Measurements from ENCODE around the gene SLC8A2. TPM values are rescaled to one million over a fixed set of nuclear protein-coding genes. Genes with fewer than 3 reads are reported as not detected.
"Not testable (repeated sequence)": the region's sequence is repeated elsewhere in the genome, so short reads cannot be mapped to it uniquely, and the experiment has no call there.

The SLC8A2 gene
- total and polyA plus RNA-seq, 2 of the 8 experiments (the other 6 are each of a cell fraction or from before 2014, with no cell fraction given) = 7.3 to 12.4 TPM

GRCh38 chr19:47388721-47389120 is 83.0 kb downstream of the SLC8A2 start:
- H3K79me1 ChIP-seq (ENCODE audit: low read depth, low read length); H2AFZ ChIP-seq (ENCODE audit: low read length); H4K91ac ChIP-seq (replicated peaks; ENCODE audit: insufficient read length, low read length); H4K20me1 ChIP-seq (replicated peaks in 1 of 2; ENCODE audit: control insufficient read depth in 1 of 2, insufficient read depth in 2 of 2, low read length in 2 of 2); H3K23ac ChIP-seq (ENCODE audit: insufficient read length); H3K23me2 ChIP-seq (ENCODE audit: low read depth, low read length); FAIRE-seq; H2BK15ac ChIP-seq (ENCODE audit: low read length); H2BK5ac ChIP-seq (ENCODE audit: low read depth, low read length); H2BK120ac ChIP-seq (replicated peaks; ENCODE audit: low read depth, low read length); H3K9me3 ChIP-seq (ENCODE audit: insufficient read depth in 2 of 2, low read depth in 1 of 2, low read length in 1 of 2); H3K56ac ChIP-seq (replicated peaks; ENCODE audit: insufficient read length, low read depth, low read length); H3K79me2 ChIP-seq (ENCODE audit: control insufficient read depth in 1 of 2, insufficient read depth in 2 of 2, low read length in 2 of 2); H3K18ac ChIP-seq (ENCODE audit: extremely low read depth, low read length); H3K36me3 ChIP-seq (ENCODE audit: control insufficient read depth in 2 of 4, insufficient read depth in 4 of 4, low read length in 3 of 4); H2BK20ac ChIP-seq (ENCODE audit: low read length); H2AK5ac ChIP-seq (ENCODE audit: low read depth, low read length); H3K27ac ChIP-seq (ENCODE audit: low read depth, low read length); H3K14ac ChIP-seq (ENCODE audit: insufficient read length); H4K5ac ChIP-seq (ENCODE audit: insufficient read length, low read depth, low read length); H3K9ac ChIP-seq (replicated peaks in 1 of 4; ENCODE audit: extremely low read depth in 1 of 4, low read depth in 3 of 4, low read length in 3 of 4); DNase-seq (ENCODE audit: low read depth in 1 of 2, low spot score in 2 of 2); H4K8ac ChIP-seq (ENCODE audit: extremely low read depth, insufficient read depth, low read length); H2BK12ac ChIP-seq (ENCODE audit: low read depth, low read length); H3K4me2 ChIP-seq (ENCODE audit: insufficient read depth in 1 of 2, low read depth in 2 of 2, low read length in 2 of 2); H3K27me3 ChIP-seq (replicated peaks in 1 of 4; ENCODE audit: control insufficient read depth in 3 of 4, extremely low read depth in 1 of 4, insufficient read depth in 3 of 4, low read length in 3 of 4); H3K4ac ChIP-seq (replicated peaks; ENCODE audit: insufficient read length, low read depth, low read length); H3K4me1 ChIP-seq (replicated peaks in 1 of 4; ENCODE audit: control insufficient read depth in 3 of 4, insufficient read depth in 4 of 4, low read length in 3 of 4); H3K4me3 ChIP-seq (ENCODE audit: extremely low read depth in 1 of 4, insufficient read depth in 2 of 4, low read depth in 3 of 4, low read length in 4 of 4): not testable (repeated sequence)
- 98% methylated on average over 5 of the region's 5 CpGs; no CpG with 5 or more reads in 1 of the 2 experiments for WGBS, 2 experiments (ENCODE audit: extremely low coverage in 1 of 2, insufficient coverage in 1 of 2, insufficient read length in 1 of 2, insufficient replicate concordance in 2 of 2, low coverage in 1 of 2, low lambda C conversion rate in 2 of 2, missing lambda C conversion rate in 1 of 2)
- ChIA-PET POLR2A (ENCODE audit: partially characterized antibody) (interaction anchor here (0.7 to 1.4 kb wide), 4 partner anchors 12 to 24 kb away, joined by 3 to 6 read pairs (median 3); no protein-coding TSS in a partner anchor), CTCF (ENCODE audit: partially characterized antibody) (interaction anchor here (0.6 to 4.1 kb wide), 6 partner anchors 12 to 41 kb away, joined by 3 to 32 read pairs (median 4); partner anchors contain the start of gene DHX34)

- H3K23ac ChIP-seq (ENCODE audit: insufficient read length); H3K27me3 ChIP-seq (replicated peaks in 1 of 4; ENCODE audit: control insufficient read depth in 3 of 4, extremely low read depth in 1 of 4, insufficient read depth in 3 of 4, low read length in 3 of 4); H4K91ac ChIP-seq (replicated peaks; ENCODE audit: insufficient read length, low read length); CTCF ChIA-PET (ENCODE audit: partially characterized antibody); H2BK20ac ChIP-seq (ENCODE audit: low read length); DNase-seq (ENCODE audit: low read depth in 1 of 2, low spot score in 2 of 2); H2BK12ac ChIP-seq (ENCODE audit: low read depth, low read length); H3K4ac ChIP-seq (replicated peaks; ENCODE audit: insufficient read length, low read depth, low read length); H4K5ac ChIP-seq (ENCODE audit: insufficient read length, low read depth, low read length); H4K8ac ChIP-seq (ENCODE audit: extremely low read depth, insufficient read depth, low read length); H3K79me1 ChIP-seq (ENCODE audit: low read depth, low read length); H2BK5ac ChIP-seq (ENCODE audit: low read depth, low read length); FAIRE-seq; H3K56ac ChIP-seq (replicated peaks; ENCODE audit: insufficient read length, low read depth, low read length); H4K20me1 ChIP-seq (replicated peaks in 1 of 2; ENCODE audit: control insufficient read depth in 1 of 2, insufficient read depth in 2 of 2, low read length in 2 of 2); H3K23me2 ChIP-seq (ENCODE audit: low read depth, low read length); H2AK5ac ChIP-seq (ENCODE audit: low read depth, low read length); H3K4me3 ChIP-seq (ENCODE audit: extremely low read depth in 1 of 4, insufficient read depth in 2 of 4, low read depth in 3 of 4, low read length in 4 of 4); H3K36me3 ChIP-seq (ENCODE audit: control insufficient read depth in 2 of 4, insufficient read depth in 4 of 4, low read length in 3 of 4); H3K9ac ChIP-seq (replicated peaks in 1 of 4; ENCODE audit: extremely low read depth in 1 of 4, low read depth in 3 of 4, low read length in 3 of 4); H3K79me2 ChIP-seq (ENCODE audit: control insufficient read depth in 1 of 2, insufficient read depth in 2 of 2, low read length in 2 of 2); H3K18ac ChIP-seq (ENCODE audit: extremely low read depth, low read length); H3K27ac ChIP-seq (ENCODE audit: low read depth, low read length); H2AFZ ChIP-seq (ENCODE audit: low read length); H2BK15ac ChIP-seq (ENCODE audit: low read length); H3K9me3 ChIP-seq (ENCODE audit: insufficient read depth in 2 of 2, low read depth in 1 of 2, low read length in 1 of 2); H3K4me2 ChIP-seq (ENCODE audit: insufficient read depth in 1 of 2, low read depth in 2 of 2, low read length in 2 of 2); H3K4me1 ChIP-seq (replicated peaks in 1 of 4; ENCODE audit: control insufficient read depth in 3 of 4, insufficient read depth in 4 of 4, low read length in 3 of 4); H2BK120ac ChIP-seq (replicated peaks; ENCODE audit: low read depth, low read length); H3K14ac ChIP-seq (ENCODE audit: insufficient read length): not testable (repeated sequence)
- POLR2A ChIA-PET (ENCODE audit: partially characterized antibody) = interaction anchor here (0.6 to 1.3 kb wide), 2 partner anchors 13 to 95 kb away, joined by 3 to 5 read pairs; no protein-coding TSS in a partner anchor
- 96% methylated on average over 3 of the region's 3 CpGs; no CpG with 5 or more reads in 1 of the 2 experiments for WGBS, 2 experiments (ENCODE audit: extremely low coverage in 1 of 2, insufficient coverage in 1 of 2, insufficient read length in 1 of 2, insufficient replicate concordance in 2 of 2, low coverage in 1 of 2, low lambda C conversion rate in 2 of 2, missing lambda C conversion rate in 1 of 2)
Measured at GRCh38 chr19:47387623-47388022, 84.1 kb downstream of the SLC8A2 start.
